HG02938 (cell line): ENCODE results near the gene JMJD1C.
"Not testable (repeated sequence)": the region's sequence is repeated elsewhere in the genome, so short reads cannot be mapped to it uniquely, and the experiment has no call there.

Experiments used
- ATAC-seq: cut with Tn5 transposase; IDR thresholded peaks from one replicate; pipeline ENCODE4 v1.9.1; 2021; ENCODE audit warnings: mild to moderate bottlenecking, moderate library complexity; ENCODE audit not compliant: unreplicated experiment

JMJD1C gene

GRCh38 chr10:63236113-63236935 lies 229.5 kb downstream of the JMJD1C start:
- ATAC-seq: peak; percentile 87

- not testable (repeated sequence) for ATAC-seq
Measured at GRCh38 chr10:63235136-63235535, 230.6 kb downstream of the JMJD1C start.

- no peak for ATAC-seq
Measured at GRCh38 chr10:63229161-63229560, 236.6 kb downstream of the JMJD1C start.

- no peak for ATAC-seq
Measured at GRCh38 chr10:63228237-63228636, 237.5 kb downstream of the JMJD1C start.

GRCh38 chr10:63227207-63227895 lies 238.4 kb downstream of the JMJD1C start:
- no peak for ATAC-seq

- ATAC-seq: no peak
Measured at GRCh38 chr10:63224241-63224640, 241.5 kb downstream of the JMJD1C start.

- no peak for ATAC-seq
Measured at GRCh38 chr10:63221950-63222349, 243.8 kb downstream of the JMJD1C start.

GRCh38 chr10:63219749-63220148 lies 246.0 kb downstream of the JMJD1C start:
- ATAC-seq: no peak

GRCh38 chr10:63217120-63217605 lies 248.6 kb downstream of the JMJD1C start:
- ATAC-seq: peak; percentile 78

GRCh38 chr10:63214571-63214970 lies 251.2 kb downstream of the JMJD1C start:
- ATAC-seq: no peak

GRCh38 chr10:63213489-63213888 lies 252.3 kb downstream of the JMJD1C start:
- no peak for ATAC-seq

GRCh38 chr10:63210611-63211196 lies 255.1 kb downstream of the JMJD1C start:
- peak; percentile 38 for ATAC-seq

- ATAC-seq: no peak
Measured at GRCh38 chr10:63209705-63210104, 256.1 kb downstream of the JMJD1C start.

GRCh38 chr10:63208986-63209385 lies 256.8 kb downstream of the JMJD1C start:
- ATAC-seq: no peak

GRCh38 chr10:63206997-63207811 lies 258.6 kb downstream of the JMJD1C start:
- peak; percentile 35 for ATAC-seq

GRCh38 chr10:63206576-63206975 lies 259.2 kb downstream of the JMJD1C start:
- ATAC-seq: no peak

GRCh38 chr10:63205421-63205820 lies 260.4 kb downstream of the JMJD1C start:
- no peak for ATAC-seq

- ATAC-seq: peak; percentile 39
Measured at GRCh38 chr10:63204667-63205391, 260.9 kb downstream of the JMJD1C start.

- ATAC-seq: no peak
Measured at GRCh38 chr10:63201118-63201517, 264.7 kb downstream of the JMJD1C start.

GRCh38 chr10:63200431-63200830 lies 265.3 kb downstream of the JMJD1C start:
- ATAC-seq: no peak
